NCI-H2029 (cell line): ENCODE results near the gene GRIA1.

ENCODE experiments used
- DNase-seq: peaks from one replicate; lab custom pipeline; 2025; lab: John Stamatoyannopoulos, UW

The GRIA1 gene

DNA sequence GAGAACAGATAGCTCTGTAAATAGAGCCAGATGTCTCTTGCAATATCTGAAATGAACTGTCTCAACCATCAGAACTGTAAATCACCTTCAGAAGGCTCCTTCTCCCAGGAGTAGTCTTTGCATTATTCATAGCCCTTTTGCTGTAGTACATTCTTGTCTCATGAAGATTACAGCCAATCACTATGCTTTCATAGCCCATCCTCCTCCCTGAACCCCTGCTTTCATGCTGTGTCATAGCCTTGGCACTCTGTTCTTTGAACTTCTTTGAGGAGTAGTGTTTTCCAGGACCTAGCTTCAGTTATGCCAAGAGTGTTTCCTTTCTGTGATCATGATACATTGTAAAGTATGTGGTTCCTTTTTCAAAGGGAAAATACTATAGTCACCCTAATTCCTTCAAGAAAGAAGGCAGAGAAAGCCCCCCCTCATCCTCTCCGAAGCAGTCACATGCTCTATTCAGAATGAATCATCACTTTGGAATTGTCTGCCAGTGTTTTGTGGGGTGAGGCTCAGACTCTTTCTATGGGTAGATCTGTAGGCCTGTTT is 61.1 kb downstream of the GRIA1 start:
- no peak for DNase-seq

DNA sequence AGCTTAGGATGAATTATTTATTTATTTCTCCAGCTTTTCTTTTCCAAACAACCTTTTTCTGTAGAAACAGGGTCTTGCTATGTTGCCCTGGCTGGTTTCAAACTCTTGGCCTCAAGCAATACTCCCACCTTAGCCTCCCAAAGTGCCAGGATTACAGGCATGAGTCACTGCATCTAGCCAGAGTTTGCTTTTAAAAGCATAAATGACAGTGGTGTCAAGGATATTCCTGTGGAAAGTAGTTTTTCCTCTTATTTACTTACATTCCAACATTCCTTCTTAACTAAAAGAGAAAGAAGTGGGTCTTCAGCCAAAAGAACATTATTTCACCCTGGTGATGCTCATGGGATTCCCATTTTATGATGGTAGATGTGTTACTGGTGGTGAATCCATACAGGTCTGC is 62.4 kb downstream of the GRIA1 start:
- DNase-seq, result no peak

- no peak for DNase-seq
These were observed 65.1 kb downstream of the GRIA1 start for GRCh38 chr5:153555420-153556114.

DNA sequence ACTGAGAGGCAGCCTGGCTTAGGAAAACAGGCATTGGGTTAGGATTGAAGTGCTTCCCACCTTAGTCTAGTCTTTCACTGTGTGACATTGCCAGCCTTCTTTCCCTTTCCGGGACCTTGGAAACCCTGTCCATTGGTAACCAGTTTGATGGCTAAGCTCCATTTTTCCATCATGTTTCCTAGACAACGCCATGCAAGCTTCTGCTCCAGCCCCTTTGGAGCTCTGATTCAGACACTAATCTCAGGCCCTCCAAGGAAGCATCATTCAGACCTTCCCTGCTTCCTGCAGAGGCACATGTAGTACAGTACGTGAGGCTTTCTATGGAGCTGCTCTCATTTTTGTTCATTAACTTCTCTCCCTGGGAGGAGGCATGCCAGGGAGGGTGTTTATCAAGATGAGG is 68.5 kb downstream of the GRIA1 start:
- no peak for DNase-seq

DNA sequence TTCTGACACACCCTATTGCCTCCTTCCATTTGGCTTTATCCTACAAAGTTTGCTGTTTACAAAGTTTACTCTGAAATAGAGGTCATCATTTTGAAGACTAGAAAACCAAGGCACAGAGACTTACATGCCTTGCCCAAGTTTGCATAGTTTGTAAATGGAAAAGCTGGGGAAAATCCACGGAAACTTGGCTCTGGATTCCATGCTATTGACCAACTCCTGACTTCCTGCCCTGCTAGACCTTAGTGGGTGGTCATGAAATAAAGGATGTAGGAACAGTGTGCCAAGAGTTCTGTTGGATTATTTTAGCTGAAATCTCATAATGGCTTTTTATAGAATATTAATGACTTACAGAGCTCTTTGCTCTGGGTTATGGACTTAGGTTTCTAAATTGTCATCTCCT is 69.5 kb downstream of the GRIA1 start:
- DNase-seq, result no peak

- DNase-seq, result no peak
These were observed 71.7 kb downstream of the GRIA1 start for GRCh38 chr5:153562189-153562588.

DNA sequence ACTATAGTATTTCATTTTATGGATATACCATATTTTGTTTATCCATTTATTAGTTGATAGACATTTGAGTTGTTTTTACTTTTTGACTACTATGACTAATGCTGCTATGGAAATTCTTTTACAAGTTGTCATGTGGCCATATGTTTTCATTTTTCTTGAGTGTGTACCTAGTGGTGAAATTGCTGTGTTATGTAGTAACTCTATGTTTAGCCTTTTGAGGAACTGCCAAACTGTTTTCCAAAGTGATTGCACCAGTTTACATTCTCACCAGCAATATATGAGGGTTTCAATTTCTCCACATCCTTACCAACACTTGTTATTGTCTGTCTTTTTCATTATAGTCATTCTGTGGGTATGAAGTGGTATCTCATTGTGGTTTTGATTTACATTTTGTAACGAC is 75.4 kb downstream of the GRIA1 start:
- DNase-seq, result peak; percentile 11

DNA sequence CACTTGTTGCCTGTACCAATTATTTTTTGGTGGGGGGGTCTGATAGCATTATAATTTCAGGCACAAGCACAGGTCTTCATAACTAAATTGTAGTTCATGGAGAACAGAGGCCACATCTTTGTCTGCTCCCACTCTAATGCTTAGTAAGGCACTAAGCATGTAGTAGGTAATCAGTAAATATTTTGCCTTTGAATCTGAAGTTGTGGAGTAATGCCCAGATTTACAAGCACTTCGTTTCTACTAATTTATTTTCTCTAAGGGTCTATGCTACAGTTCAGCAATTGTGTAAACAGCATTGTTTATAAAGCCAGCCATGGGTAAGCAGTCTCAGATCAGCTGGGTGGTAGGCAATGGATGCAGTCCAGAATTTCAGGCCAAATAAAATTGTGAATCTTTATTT is 78.6 kb downstream of the GRIA1 start:
- DNase-seq, result no peak

DNA sequence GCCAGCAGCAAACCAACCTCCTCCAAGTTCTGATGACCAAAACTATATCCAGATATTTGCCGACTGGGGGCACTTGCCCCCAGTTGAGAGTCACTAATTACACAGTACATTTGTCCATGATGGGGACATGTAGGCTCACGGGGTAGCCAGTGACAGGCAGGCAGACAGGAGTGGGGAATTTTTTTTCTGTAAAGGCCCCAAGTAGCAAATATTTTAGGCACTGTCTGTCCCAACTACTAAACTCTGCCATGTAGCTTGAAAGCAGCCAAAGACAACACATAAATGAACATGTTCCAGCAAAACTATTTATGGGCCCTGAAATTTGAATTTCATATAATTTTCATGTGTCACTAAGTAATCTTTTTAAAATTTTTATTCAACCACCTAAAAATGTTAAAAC is 80.7 kb downstream of the GRIA1 start:
- DNase-seq, result no peak

- no peak for DNase-seq
These were observed 82.1 kb downstream of the GRIA1 start for GRCh38 chr5:153572411-153573145.

DNA sequence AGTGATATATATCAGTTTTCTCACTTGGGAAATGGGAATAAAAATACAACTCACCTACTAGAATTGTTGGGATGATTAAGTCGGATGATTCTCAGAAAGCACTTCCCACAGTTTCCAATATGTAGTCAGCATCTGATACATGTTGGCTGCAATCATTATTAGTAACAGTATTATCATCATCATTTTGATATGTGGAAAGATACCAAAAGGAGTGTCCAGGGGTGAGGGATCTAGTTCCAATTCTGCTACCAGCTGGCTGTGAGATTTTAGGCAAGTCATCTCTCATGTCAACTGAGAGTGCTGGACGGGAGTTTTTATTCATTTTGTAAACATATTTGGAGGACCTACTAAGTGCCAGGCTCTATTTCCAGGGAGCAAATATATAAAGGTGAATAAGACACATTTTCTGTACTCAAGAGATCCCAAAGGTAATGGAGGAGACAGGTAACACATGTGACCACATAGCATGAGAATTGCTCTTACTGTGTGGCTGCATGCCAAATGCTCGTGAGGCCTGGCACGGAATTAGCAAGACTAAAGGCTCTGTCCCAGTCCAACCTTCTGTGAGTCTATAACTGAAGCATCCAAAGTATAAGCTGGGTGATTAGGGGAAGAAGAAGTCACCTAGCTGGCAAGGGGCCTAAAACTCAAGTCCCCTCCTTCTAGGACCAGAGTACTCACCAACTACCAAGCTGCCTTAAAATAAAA is 83.0 kb downstream of the GRIA1 start:
- DNase-seq, result peak; percentile 38

DNA sequence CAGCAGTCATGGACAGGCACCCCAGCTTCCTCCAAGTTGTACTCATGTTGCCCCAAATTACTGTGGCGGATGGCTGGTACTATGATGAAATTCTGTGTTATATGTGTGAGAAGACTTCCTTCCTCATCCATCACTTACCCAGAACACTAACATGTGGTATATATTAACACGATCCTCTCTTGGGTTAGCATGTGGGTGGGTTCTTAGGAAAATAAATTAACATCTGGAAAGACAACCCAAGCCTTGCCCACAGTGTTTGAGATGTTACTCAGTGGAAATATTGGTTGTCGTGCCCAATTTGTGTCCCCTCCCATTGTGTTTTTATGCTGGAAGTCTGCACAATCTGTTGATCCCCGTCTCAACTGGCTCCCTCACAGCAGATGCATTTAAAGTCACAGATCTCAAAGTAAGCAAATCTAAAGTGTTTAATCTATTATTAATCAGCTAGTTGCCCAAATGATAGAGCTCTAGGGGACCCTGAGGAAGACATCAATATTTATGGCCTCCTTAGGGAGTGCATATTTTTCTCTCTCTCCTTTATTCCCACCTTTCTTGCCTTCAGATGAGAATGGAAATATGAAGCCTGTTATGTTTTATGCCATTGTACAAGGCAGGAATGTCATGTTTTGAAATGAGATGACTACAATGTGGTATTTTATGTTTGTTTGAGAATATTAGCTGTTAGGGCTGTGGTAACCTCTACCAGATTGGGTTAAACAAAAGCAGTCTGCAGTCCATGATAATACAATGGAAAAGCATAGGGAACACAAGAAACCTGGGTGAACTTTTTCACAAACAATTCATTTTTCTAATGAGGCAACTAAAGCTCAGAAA is 93.9 kb downstream of the GRIA1 start:
- no peak for DNase-seq

- DNase-seq, result no peak
These were observed 94.5 kb downstream of the GRIA1 start for GRCh38 chr5:153584960-153585359.

GRCh38 chr5:153585622-153586277 is 95.3 kb downstream of the GRIA1 start:
- DNase-seq, result no peak

- DNase-seq, result no peak
These were observed 101.6 kb downstream of the GRIA1 start for GRCh38 chr5:153592081-153592480.

DNA sequence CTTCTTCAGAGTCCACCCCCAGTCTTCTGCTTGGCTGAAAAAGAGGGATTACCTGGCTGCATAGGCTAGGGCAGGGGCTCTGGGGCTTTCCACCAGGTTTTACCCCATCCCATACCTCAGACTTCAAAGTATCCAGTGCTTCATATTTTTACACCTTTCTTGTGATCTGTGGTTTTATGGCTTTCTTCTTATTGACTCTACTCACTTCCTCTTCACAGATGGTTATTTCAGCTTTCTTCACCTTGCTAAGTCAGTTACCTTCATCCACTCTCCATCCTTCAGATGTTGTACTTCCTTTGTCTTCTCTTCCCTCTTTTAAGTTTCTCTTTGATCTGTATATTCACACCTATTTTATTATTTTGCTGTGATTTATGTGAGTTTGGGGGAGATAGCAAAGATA is 104.3 kb downstream of the GRIA1 start:
- no peak for DNase-seq

- DNase-seq, result no peak
These were observed 107.6 kb downstream of the GRIA1 start for GRCh38 chr5:153598099-153598498.

DNA sequence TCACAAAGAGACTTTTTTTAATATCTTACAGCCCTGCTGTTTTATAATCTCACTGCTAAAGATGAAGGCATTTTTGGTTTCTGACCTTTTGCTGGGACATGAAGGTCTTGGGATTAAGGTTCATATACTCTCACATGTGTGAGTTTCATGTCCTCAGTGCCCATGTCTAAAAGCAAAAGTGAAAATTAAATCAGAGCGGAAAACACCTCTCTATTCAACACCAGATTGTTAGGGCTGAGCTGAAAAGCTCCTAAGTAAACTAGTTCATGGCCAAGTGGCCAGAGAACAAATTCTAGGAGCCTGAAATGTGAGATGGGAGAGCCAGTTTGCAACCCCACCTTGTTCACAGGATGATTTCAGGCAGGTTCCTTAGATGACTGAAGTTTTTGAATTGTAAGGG is 110.9 kb downstream of the GRIA1 start:
- no peak for DNase-seq

DNA sequence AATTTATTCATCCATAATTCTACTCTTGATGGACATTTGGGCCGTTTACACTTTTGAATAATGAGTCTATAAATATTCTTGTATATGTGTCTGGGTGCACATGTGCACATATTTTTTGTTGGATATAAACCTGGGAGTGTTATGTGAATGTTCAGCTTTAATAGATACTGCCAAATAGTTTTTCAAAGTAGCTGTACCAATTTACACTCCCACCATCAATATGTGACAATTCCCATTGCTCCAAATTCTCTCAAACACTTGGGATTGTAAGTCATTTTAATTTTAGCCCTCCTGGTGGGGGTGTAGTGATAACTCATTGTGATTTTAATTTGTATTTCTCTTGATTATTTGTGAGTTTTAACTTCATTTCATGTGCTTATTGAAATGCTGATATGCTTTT is 114.9 kb downstream of the GRIA1 start:
- DNase-seq, result no peak

DNA sequence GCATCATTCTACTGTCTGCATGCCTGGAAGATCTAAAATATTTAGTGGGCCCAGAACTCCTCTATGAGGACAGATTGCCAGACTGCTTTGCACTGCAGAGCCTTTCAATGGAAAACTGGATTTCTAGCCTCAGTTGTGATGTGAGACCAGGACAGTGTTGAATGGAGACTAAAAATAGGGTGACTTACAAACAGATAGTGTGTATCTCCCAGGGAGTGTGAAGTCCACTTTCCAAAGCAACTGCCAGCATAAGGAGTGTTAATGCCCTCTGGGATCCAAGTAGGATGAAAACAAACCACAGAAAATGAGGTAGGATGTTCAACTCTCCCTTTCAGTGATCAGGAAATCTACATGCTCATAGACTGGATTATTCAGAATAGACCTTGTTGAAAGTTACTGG is 119.5 kb downstream of the GRIA1 start:
- DNase-seq, result no peak

- DNase-seq, result no peak
These were observed 120.3 kb downstream of the GRIA1 start for GRCh38 chr5:153610811-153611210.
